Suprapubic skin (tissue), 4 donors: Measurements from ENCODE around the gene CTSO. TPM values are rescaled to one million over a fixed set of nuclear protein-coding genes. Genes with fewer than 3 reads are reported as not detected.

Experiments used
- DNase-seq, 2 donors: peaks; one replicate each; pipeline ENCODE4 v3.0.0-alpha.2; 2019; ENCODE audit warnings: low spot score in 2 of 2
- H3K27ac ChIP-seq: fragments of 200-600 bp; sonication (generic); one replicate; pipeline ENCODE4 v1.5.1; 2019
- H3K27me3 ChIP-seq: fragments of 200-600 bp; sonication (generic); one replicate; pipeline ENCODE4 v1.5.1; 2019
- H3K36me3 ChIP-seq: fragments of 200-600 bp; sonication (generic); one replicate; pipeline ENCODE4 v1.5.1; 2019
- H3K4me1 ChIP-seq: fragments of 200-600 bp; sonication (generic); one replicate; pipeline ENCODE4 v1.5.1; 2019
- H3K4me3 ChIP-seq: fragments of 200-600 bp; sonication (generic); one replicate; pipeline ENCODE4 v1.5.1; 2019; ENCODE audit warnings: mild to moderate bottlenecking
- H3K9me3 ChIP-seq: fragments of 200-600 bp; sonication (generic); one replicate; pipeline ENCODE4 v1.5.1; 2019
- CTCF ChIP-seq, 2 donors: fragments of 200-600 bp in 1 of 2; fragments of 450-650 bp in 1 of 2; sonication (generic) in 1 of 2; IDR thresholded peaks; one replicate each; pipeline ENCODE4 v1.5.1; 2016 to 2019; ENCODE audit warnings: antibody characterized with exemption in 2 of 2, mild to moderate bottlenecking in 1 of 2, moderate library complexity in 1 of 2
- EP300 ChIP-seq: sonication (generic); formaldehyde crosslinking; IDR thresholded peaks from one replicate; pipeline ENCODE4 v1.6.1; 2017; ENCODE audit warnings: antibody characterized with exemption
- POLR2A ChIP-seq, 2 donors: fragments of 450-650 bp; IDR thresholded peaks; one replicate each; pipeline ENCODE4 v1.6.1; 2017; ENCODE audit warnings: antibody characterized with exemption in 2 of 2, mild to moderate bottlenecking in 2 of 2, moderate library complexity in 2 of 2
- POLR2AphosphoS5 ChIP-seq, 3 donors: sonication (generic); formaldehyde crosslinking; IDR thresholded peaks; one replicate each; pipeline ENCODE4 v1.6.1; 2017; ENCODE audit warnings: antibody characterized with exemption in 3 of 3
- WGBS: methylation state at CpG from one replicate; pipeline ENCODE4 v1.1.5; 2018; 5-methylcytosine and 5-hydroxymethylcytosine counted together
- total RNA-seq, 4 donors: library from RNA; depleted of rRNA; stranded (reverse); fragments of >200 nt; gene quantifications; one replicate each; pipeline ENCODE4 v1.1.0, GENCODE V29; 2016

CTSO gene
- total RNA-seq, 4 donors from 2014 or later: 5.7 to 8.0 (median 7.6) TPM

DNA sequence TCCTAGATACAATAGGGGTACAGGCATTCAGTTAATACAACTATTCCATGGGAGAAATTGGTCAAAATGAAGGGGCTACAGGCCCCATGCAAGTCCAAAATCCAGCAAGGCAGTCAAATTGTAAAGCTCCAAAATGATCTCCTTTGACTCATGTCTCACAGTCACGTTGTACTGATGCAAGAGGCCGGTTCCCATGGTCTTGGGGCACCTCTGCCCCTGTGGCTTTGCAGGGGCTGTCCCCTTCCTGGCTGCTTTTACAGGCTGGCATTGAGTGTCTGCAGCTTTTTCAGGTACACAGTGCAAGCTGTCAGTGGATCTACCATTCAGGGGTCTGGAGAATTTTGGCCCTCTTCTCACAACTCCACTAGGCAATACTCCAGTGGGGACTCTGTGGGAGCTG is 75.1 kb downstream of the CTSO start:
- Histone ChIP-seq H3K27ac (no peak overlapping the region), H3K27me3 (no peaks in the 10 kb centered on the region), H3K4me1 (no peaks in the 10 kb centered on the region), H3K9me3 (peaks cover 6% of the 10 kb centered on the region), H3K36me3 (no peaks in the 10 kb centered on the region), H3K4me3 (no peak overlapping the region)
- TF ChIP-seq EP300 (no peak), POLR2A (IDR thresholded peaks at IDR 0.05) (no peak), POLR2AphosphoS5 (IDR thresholded peaks at IDR 0.05) (no peak), CTCF (IDR thresholded peaks at IDR 0.05) (no peak)
- WGBS: 0% methylated on average over 1 of the region's 2 CpGs
- no peak for DNase-seq

GRCh38 chr4:155877971-155878370 is 75.7 kb downstream of the CTSO start:
- no peak for TF ChIP-seq EP300
- no peak for TF ChIP-seq POLR2A (IDR thresholded peaks at IDR 0.05)
- TF ChIP-seq POLR2AphosphoS5 (IDR thresholded peaks at IDR 0.05): no peak
- TF ChIP-seq CTCF (IDR thresholded peaks at IDR 0.05): no peak
- H3K27ac ChIP-seq: no peak overlapping the region
- peaks cover 6% of the 10 kb centered on the region for H3K9me3 ChIP-seq
- no peaks in the 10 kb centered on the region for H3K4me1 ChIP-seq
- H3K4me3 ChIP-seq: no peak overlapping the region
- no peaks in the 10 kb centered on the region for H3K36me3 ChIP-seq
- no peaks in the 10 kb centered on the region for H3K27me3 ChIP-seq
- no peak for DNase-seq
- WGBS: 88% methylated on average over 4 of the region's 4 CpGs

- no peaks in the 10 kb centered on the region for H3K36me3 ChIP-seq
- WGBS: 70% methylated on average over 1 of the region's 1 CpG
- DNase-seq: no peak
- H3K9me3 ChIP-seq: peaks cover 6% of the 10 kb centered on the region
- no peak overlapping the region for H3K27ac ChIP-seq
- H3K4me3 ChIP-seq: no peak overlapping the region
- TF ChIP-seq POLR2A (IDR thresholded peaks at IDR 0.05) (no peak), POLR2AphosphoS5 (IDR thresholded peaks at IDR 0.05) (no peak), EP300 (no peak), CTCF (IDR thresholded peaks at IDR 0.05) (no peak)
- H3K4me1 ChIP-seq: no peaks in the 10 kb centered on the region
- no peaks in the 10 kb centered on the region for H3K27me3 ChIP-seq
These were observed 77.8 kb downstream of the CTSO start for GRCh38 chr4:155875878-155876277.

Other genes with a start within 250 kb of the CTSO start
- 1 to 10 TPM; 2.0 to 8.1 (median 4.3) TPM for gene GUCY1B1, start 194.8 kb downstream of the CTSO start, total RNA-seq
- not detected for gene ASIC5, start 87.6 kb downstream of the CTSO start, total RNA-seq
- gene TDO2, start 50.2 kb downstream of the CTSO start, total RNA-seq: 1 to 10 TPM in 1 of 4 donors, not detected in 3; 2.3 TPM